KMS-11 (cell line): ENCODE results near the gene TLK2.
"Not testable (repeated sequence)": the region's sequence is repeated elsewhere in the genome, so short reads cannot be mapped to it uniquely, and the experiment has no call there.

Source experiments
- H2AFZ ChIP-seq: fragments of 200-600 bp; sonication (generic); 2 replicates; pipeline ENCODE4 v1.6.1; 2016; ENCODE audit warnings: antibody characterized with exemption, mixed run types, low read depth
- H3K27ac ChIP-seq: fragments of 200-600 bp; sonication (generic); 2 replicates; pipeline ENCODE4 v1.6.1; 2016; ENCODE audit warnings: mild to moderate bottlenecking, mixed run types
- H3K27me3 ChIP-seq: fragments of 200-600 bp; sonication (generic); 2 replicates; pipeline ENCODE4 v1.6.1; 2017; ENCODE audit warnings: mild to moderate bottlenecking, low read depth, mixed run types, moderate library complexity; ENCODE audit not compliant: insufficient read depth
- H3K36me3 ChIP-seq: fragments of 200-600 bp; sonication (generic); 2 replicates; pipeline ENCODE4 v1.6.1; 2017; ENCODE audit warnings: mild to moderate bottlenecking, mixed run types; ENCODE audit not compliant: insufficient read depth
- H3K4me1 ChIP-seq: fragments of 200-600 bp; sonication (generic); 2 replicates; pipeline ENCODE4 v1.6.1; 2016; ENCODE audit warnings: mild to moderate bottlenecking, low read depth, mixed run types; ENCODE audit not compliant: poor library complexity, severe bottlenecking
- H3K4me2 ChIP-seq: fragments of 200-600 bp; sonication (generic); 2 replicates; pipeline ENCODE4 v1.7.0; 2016; ENCODE audit warnings: mild to moderate bottlenecking, mixed run types
- H3K4me3 ChIP-seq: fragments of 200-600 bp; sonication (generic); IDR thresholded peaks from 2 replicates; pipeline ENCODE4 v1.6.1; 2017; ENCODE audit warnings: low read depth, low read length, mixed read lengths; ENCODE audit not compliant: insufficient read depth
- H3K79me2 ChIP-seq: fragments of 200-600 bp; sonication (generic); 2 replicates; pipeline ENCODE4 v1.6.1; 2016; ENCODE audit warnings: low read depth, mixed run types; ENCODE audit not compliant: insufficient read depth
- H3K9ac ChIP-seq: fragments of 200-600 bp; sonication (generic); 2 replicates; pipeline ENCODE4 v1.6.1; 2016; ENCODE audit warnings: mild to moderate bottlenecking, mixed run types
- H4K20me1 ChIP-seq: fragments of 200-600 bp; sonication (generic); 2 replicates; pipeline ENCODE4 v1.6.1; 2016; ENCODE audit warnings: mild to moderate bottlenecking, mixed run types; ENCODE audit not compliant: insufficient read depth
- TF ChIP-seq, protein P1 (sequence below): fragments of 200-600 bp; sonication (generic); conservative IDR thresholded peaks from 2 replicates; pipeline ENCODE4 v1.6.1; 2017; ENCODE audit warnings: low read depth, mild to moderate bottlenecking, antibody characterized with exemption, low read length, moderate library complexity, mixed read lengths

Gene TLK2

DNA sequence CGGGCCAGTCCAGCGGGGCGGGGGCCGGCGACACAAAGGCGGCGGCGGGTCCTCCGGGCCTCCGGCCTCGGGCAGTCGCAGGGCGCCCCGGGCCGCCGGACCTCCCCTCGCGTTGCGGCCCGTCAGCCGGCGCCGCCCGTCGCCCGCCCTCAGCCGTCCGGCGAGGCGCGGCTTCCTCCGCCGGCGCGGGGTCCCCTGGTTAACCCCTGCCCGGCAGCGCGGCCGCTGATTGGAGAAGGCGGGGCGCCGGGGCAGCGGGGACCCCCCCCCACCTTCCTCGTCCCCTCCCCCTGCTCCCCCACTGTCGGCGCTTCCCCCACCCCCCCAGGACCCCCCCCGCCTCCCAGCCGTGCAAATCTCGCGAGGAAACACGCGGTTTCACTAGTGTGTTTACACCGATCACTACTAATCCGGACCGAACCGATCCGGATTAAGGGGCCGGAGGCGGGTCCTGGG, at the start of gene TLK2:
Gene TLK2, plus strand, starts transcription at position 402 of the 456 bp plus-strand sequence. CDS start 2,301 bp downstream, outside the sequence.
- H2AFZ ChIP-seq = peak within 1 kb of the TSS; percentile 66
- TF ChIP-seq, protein P1, sequence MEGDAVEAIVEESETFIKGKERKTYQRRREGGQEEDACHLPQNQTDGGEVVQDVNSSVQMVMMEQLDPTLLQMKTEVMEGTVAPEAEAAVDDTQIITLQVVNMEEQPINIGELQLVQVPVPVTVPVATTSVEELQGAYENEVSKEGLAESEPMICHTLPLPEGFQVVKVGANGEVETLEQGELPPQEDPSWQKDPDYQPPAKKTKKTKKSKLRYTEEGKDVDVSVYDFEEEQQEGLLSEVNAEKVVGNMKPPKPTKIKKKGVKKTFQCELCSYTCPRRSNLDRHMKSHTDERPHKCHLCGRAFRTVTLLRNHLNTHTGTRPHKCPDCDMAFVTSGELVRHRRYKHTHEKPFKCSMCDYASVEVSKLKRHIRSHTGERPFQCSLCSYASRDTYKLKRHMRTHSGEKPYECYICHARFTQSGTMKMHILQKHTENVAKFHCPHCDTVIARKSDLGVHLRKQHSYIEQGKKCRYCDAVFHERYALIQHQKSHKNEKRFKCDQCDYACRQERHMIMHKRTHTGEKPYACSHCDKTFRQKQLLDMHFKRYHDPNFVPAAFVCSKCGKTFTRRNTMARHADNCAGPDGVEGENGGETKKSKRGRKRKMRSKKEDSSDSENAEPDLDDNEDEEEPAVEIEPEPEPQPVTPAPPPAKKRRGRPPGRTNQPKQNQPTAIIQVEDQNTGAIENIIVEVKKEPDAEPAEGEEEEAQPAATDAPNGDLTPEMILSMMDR = no peak
- H3K79me2 ChIP-seq = peaks cover 46% of the 10 kb centered on the region

DNA sequence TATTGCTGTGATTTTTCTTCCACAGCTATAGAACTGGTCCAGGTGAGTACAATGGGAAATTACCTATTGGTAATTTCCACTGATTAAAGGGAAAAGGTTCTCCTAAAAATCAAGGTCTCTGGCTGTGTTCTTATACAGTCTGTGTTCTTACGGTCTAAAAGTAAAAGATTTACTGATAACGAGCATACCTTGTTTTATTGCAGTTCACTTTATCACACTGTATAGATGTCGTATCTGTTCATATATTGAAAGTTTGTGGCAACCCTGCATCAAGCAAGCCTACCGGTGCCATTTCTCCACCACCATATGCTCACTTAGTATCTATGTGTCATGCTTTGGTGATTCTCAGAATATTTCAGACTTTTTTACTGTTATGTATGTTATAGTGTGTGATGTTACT, 43.4 kb upstream of the TLK2 start:
- H3K4me1 ChIP-seq, H3K27ac ChIP-seq, H3K4me3 ChIP-seq, H3K36me3 ChIP-seq, H3K9ac ChIP-seq, H3K27me3 ChIP-seq, H4K20me1 ChIP-seq, H2AFZ ChIP-seq, H3K4me2 ChIP-seq, H3K79me2 ChIP-seq: not testable (repeated sequence)

More for the DNA sequence above, at the start of gene TLK2:
- Histone ChIP-seq H3K36me3 (no peaks in the 10 kb centered on the region; the same call in 1 of the 2 replicates), H4K20me1 (no peaks in the 10 kb centered on the region), H3K27ac (peak within 1 kb of the TSS; percentile 80), H3K27me3 (no peaks in the 10 kb centered on the region), H3K4me3 (no peak within 1 kb of the TSS), H3K9ac (peak within 1 kb of the TSS; percentile 91), H3K4me1 (peaks cover 40% of the 10 kb centered on the region), H3K4me2 (peak within 1 kb of the TSS; percentile 92)

DNA sequence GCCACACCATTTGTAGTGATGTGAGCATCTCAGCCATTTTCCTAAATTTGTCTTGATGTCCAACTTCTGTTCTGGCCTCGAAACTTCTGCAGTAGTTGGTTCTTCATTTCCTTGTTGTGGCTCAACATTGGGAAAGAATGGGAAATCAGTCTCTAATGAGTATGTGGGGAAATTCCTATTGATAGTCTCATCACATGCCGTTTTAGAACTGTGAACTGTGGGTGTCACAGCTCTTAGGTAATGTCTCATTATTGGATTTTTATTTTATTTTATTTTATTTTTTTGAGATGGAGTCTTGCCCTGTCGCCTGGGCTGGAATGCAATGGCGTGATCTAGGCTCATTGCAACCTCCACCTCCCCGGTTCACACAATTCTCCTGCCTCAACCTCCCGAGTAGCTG, 37.4 kb upstream of the TLK2 start:
- H3K9ac ChIP-seq, H4K20me1 ChIP-seq, H3K79me2 ChIP-seq, H3K36me3 ChIP-seq, H3K4me1 ChIP-seq, H3K4me3 ChIP-seq, H3K27me3 ChIP-seq, H2AFZ ChIP-seq, H3K27ac ChIP-seq, H3K4me2 ChIP-seq: not testable (repeated sequence)

DNA sequence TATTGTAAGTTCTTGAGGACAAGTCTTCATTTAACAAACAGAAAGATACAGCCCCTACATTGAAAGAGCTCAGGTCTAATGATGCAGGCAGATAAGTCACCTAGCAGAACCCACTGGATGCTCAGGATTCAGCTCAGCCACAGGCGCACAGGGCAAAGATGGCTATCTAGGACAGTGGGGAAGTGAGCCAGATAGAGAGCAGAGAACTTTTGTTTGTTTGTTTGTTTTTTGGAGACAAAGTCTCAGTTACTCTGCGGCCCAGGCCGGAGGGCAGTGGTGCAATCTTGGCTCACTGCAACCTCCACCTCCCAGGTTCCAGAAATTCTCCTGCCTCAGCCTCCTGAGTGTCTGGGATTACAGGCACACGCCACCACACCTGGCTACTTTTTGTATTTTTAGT, 34.6 kb upstream of the TLK2 start:
- Histone ChIP-seq H3K4me3 (no peak overlapping the region), H3K36me3 (peaks cover 7% of the 10 kb centered on the region; the same call in 1 of the 2 replicates)

DNA sequence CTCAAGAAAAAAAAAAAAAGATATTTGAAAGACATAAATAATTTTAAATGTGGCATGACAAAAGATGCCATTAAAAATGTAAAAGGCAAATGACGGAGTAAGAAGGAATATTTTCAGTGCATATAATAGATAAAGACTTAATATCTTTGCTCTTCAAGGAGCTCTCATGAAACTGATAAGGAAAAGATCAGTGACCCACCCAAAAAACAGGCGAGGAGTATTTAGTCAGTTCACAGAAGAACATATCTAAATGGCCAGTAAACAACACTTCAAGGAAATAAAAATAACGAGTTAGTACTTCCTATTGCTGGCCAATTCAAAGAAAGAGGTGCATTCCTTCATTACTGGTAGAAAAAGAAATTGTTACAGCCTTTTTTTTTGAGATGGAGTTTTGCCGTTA, 32.8 kb upstream of the TLK2 start:
- not testable (repeated sequence) for H3K9ac ChIP-seq, H3K36me3 ChIP-seq, H3K4me1 ChIP-seq, H2AFZ ChIP-seq, H3K27ac ChIP-seq, H3K27me3 ChIP-seq, H3K4me3 ChIP-seq, H3K4me2 ChIP-seq, H3K79me2 ChIP-seq, H4K20me1 ChIP-seq

More for the DNA sequence above, 34.6 kb upstream of the TLK2 start:
- Histone ChIP-seq H3K9ac (no peak overlapping the region), H3K4me1 (no peaks in the 10 kb centered on the region), H4K20me1 (no peaks in the 10 kb centered on the region), H3K79me2 (no peaks in the 10 kb centered on the region), H3K27me3 (no peaks in the 10 kb centered on the region), H3K4me2 (no peak overlapping the region), H2AFZ (no peak overlapping the region), H3K27ac (no peak overlapping the region)
- TF ChIP-seq, protein P1 = no peak

DNA sequence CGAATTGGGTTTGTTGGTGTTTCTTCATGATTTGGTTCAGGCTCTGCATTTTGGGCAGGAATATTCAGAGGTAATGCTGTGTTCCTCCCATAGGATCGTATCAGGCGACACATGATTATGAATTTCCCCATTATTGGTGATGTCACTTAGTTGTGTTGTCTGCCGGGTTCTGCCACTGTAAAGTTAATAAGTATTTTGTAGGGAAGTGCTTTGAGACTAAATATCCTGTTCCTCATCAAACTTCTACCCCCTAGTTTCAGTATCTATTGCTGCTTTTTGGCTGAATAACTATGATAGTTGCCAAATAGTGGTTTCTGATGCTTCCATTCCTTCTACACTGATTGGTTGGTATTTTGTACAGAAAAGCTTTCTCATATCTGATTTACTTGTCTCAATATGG, 26.4 kb upstream of the TLK2 start:
- H3K36me3 ChIP-seq, H3K9ac ChIP-seq, H4K20me1 ChIP-seq, H2AFZ ChIP-seq, H3K27me3 ChIP-seq, H3K79me2 ChIP-seq, H3K4me3 ChIP-seq: not testable (repeated sequence)
- Histone ChIP-seq H3K4me2 (peak overlapping the region; percentile 65), H3K27ac (peak overlapping the region; percentile 85; the same call in 1 of the 2 replicates), H3K4me1 (peaks cover 63% of the 10 kb centered on the region)

DNA sequence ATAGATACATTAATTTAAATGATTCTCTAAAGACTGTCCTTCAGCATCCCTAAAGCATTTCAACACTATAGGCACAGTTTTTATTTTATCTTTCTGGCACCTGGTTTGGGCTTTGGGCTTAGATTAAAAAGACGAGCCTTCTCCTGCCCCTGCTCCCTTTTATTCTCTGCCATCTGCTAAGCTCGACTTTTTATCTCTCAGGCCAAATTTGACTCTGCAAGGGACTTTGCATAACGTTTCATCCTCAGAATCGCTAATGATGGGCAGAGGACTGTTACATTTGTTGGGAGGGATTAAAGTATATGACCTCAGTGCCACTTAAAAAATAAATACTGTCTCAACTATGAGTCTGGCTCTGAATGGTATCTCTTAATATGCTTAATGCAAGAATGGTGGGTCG, 25.6 kb upstream of the TLK2 start:
- H3K27ac ChIP-seq = peak overlapping the region; percentile 85

DNA sequence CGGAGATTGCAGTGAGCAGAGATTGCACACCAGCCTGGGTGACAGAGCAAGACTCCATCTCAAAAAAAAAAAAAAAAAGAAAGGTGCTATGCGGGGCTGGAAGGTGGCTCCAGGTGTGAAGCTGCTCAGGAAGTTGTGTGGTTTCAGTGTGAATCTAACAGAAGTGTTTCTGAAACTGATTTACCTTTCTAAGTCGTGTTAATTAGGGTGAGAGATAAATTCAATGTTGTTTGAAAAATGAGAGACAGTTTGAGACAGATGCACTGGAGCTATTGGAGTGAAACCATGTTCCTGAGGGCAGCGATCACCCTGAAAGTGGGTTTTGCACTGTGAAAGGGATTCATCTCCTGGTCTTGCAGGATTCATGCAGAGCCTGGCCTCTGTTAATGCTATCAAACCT, 25.0 kb upstream of the TLK2 start:
- not testable (repeated sequence) for H3K79me2 ChIP-seq, H2AFZ ChIP-seq, H3K4me3 ChIP-seq, H3K27me3 ChIP-seq, H3K36me3 ChIP-seq, H4K20me1 ChIP-seq
- H3K4me1 ChIP-seq = peaks cover 74% of the 10 kb centered on the region
- H3K9ac ChIP-seq = peak overlapping the region; percentile 14; the same call in 1 of the 2 replicates
- peak overlapping the region; percentile 85 for H3K27ac ChIP-seq
- peak overlapping the region; percentile 65 for H3K4me2 ChIP-seq

More for the DNA sequence above, 25.6 kb upstream of the TLK2 start:
- not testable (repeated sequence) for H4K20me1 ChIP-seq, H3K36me3 ChIP-seq, H2AFZ ChIP-seq, H3K27me3 ChIP-seq, H3K4me3 ChIP-seq, H3K79me2 ChIP-seq
- peak overlapping the region; percentile 65 for H3K4me2 ChIP-seq
- peak overlapping the region; percentile 14; the same call in 1 of the 2 replicates for H3K9ac ChIP-seq
- H3K4me1 ChIP-seq = peaks cover 69% of the 10 kb centered on the region

DNA sequence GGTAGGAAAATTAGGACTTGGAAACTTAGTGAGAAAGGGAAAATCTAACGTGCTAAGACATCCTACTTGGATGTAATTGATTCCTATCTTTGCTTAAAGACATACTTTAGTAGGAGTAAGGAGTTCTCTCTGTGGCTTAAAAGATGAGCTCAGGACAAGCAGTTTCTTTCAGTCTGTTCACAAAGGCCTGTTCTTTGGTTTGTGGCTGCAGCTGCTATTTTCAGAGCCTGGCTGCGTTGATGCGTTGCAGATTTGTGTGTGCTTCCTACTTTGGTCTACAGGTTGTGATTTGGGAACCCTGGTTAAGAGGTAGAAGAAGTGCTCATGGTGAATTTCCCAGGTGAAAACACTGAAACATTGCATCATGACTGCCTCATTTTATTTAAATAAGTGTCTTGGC, 24.5 kb upstream of the TLK2 start:
- peak overlapping the region; percentile 85 for H3K27ac ChIP-seq

More for the DNA sequence above, 24.5 kb upstream of the TLK2 start:
- Histone ChIP-seq H3K9ac (peak overlapping the region; percentile 14; the same call in 1 of the 2 replicates), H3K4me2 (peak overlapping the region; percentile 65), H3K4me1 (peaks cover 76% of the 10 kb centered on the region)
- not testable (repeated sequence) for H3K4me3 ChIP-seq, H3K79me2 ChIP-seq, H4K20me1 ChIP-seq, H2AFZ ChIP-seq, H3K27me3 ChIP-seq, H3K36me3 ChIP-seq
